Measurements from ENCODE around the gene SPOP.
"Not testable (repeated sequence)": the region's sequence is repeated elsewhere in the genome, so short reads cannot be mapped to it uniquely, and the experiment has no call there.

SPOP gene

DNA sequence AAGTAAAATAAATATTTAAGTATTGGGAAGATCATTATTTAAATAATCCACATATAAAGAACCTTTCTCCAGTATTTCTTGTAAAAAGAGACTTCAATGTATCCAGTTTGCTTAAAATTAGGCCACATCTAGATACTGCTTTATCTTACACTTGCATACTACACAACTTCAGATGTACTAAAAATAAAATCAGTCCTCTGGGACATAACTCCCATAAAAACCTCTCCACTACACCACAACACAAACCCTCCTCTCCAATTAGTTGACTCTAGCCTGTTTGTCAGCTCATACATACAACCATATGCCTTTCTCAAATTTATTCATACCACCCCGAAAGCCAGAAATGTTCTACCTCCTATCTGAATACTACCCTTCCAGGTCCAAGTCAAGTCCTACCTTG is 21.6 kb downstream of the SPOP start:
- Mint-ChIP-seq H3K27me3 (ENCODE audit: low read depth) (no peaks in the 10 kb centered on the region), H3K9me3 (no peaks in the 10 kb centered on the region), H3K4me1 (ENCODE audit: low read depth) (peaks cover 10% of the 10 kb centered on the region), H3K36me3 (ENCODE audit: low read depth) (peaks cover 8% of the 10 kb centered on the region), H3K27ac (no peak overlapping the region), H3K4me3 (no peak overlapping the region)
- no peak for DNase-seq (ENCODE audit: low spot score)

DNA sequence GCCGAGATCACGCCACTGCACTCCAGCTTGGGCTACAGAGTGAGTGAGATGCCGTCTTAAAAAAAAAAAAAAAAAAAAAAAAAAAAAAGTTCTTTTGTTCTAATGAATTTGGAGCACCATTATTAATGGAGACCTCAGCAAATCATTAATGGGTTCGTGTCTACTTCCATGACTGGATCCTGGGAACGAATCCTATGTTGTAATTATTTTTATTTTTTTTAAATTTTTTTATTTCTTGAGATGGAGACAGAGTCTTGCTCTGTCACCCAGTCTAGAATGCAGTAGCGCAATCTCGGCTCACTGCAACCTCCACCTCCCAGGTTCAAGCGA is 30.7 kb downstream of the SPOP start:
- H3K36me3 Mint-ChIP-seq (ENCODE audit: low read depth), result peaks cover 4% of the 10 kb centered on the region
- no peak for DNase-seq (ENCODE audit: low spot score)
- no peak overlapping the region for H3K4me3 Mint-ChIP-seq
- no peaks in the 10 kb centered on the region for H3K27me3 Mint-ChIP-seq (ENCODE audit: low read depth)
- no peak overlapping the region for H3K27ac Mint-ChIP-seq
- H3K9me3 Mint-ChIP-seq, result no peaks in the 10 kb centered on the region
- peaks cover 24% of the 10 kb centered on the region for H3K4me1 Mint-ChIP-seq (ENCODE audit: low read depth)

GRCh38 chr17:49646391-49647255 is 31.3 kb downstream of the SPOP start:
- H3K4me1 Mint-ChIP-seq (ENCODE audit: low read depth), result peaks cover 24% of the 10 kb centered on the region
- peak overlapping the region; percentile 40 for H3K4me3 Mint-ChIP-seq
- no peaks in the 10 kb centered on the region for H3K27me3 Mint-ChIP-seq (ENCODE audit: low read depth)
- DNase-seq (ENCODE audit: low spot score), result peak; percentile 58
- no peaks in the 10 kb centered on the region for H3K9me3 Mint-ChIP-seq
- peaks cover 4% of the 10 kb centered on the region for H3K36me3 Mint-ChIP-seq (ENCODE audit: low read depth)
- peak overlapping the region; percentile 45 for H3K27ac Mint-ChIP-seq

- peaks cover 20% of the 10 kb centered on the region for H3K4me1 Mint-ChIP-seq (ENCODE audit: low read depth)
- not testable (repeated sequence) for H3K36me3 Mint-ChIP-seq (ENCODE audit: low read depth); DNase-seq (ENCODE audit: low spot score); H3K9me3 Mint-ChIP-seq; H3K4me3 Mint-ChIP-seq; H3K27me3 Mint-ChIP-seq (ENCODE audit: low read depth); H3K27ac Mint-ChIP-seq
Observed at GRCh38 chr17:49646056-49646390, 31.9 kb downstream of the SPOP start.

- H3K4me3 Mint-ChIP-seq, result no peak overlapping the region
- no peaks in the 10 kb centered on the region for H3K9me3 Mint-ChIP-seq
- H3K36me3 Mint-ChIP-seq (ENCODE audit: low read depth), result peaks cover 4% of the 10 kb centered on the region
- DNase-seq (ENCODE audit: low spot score), result no peak
- H3K4me1 Mint-ChIP-seq (ENCODE audit: low read depth), result peaks cover 17% of the 10 kb centered on the region
- H3K27me3 Mint-ChIP-seq (ENCODE audit: low read depth), result no peaks in the 10 kb centered on the region
- peak overlapping the region; percentile 6 for H3K27ac Mint-ChIP-seq
Observed at GRCh38 chr17:49645654-49646053, 32.2 kb downstream of the SPOP start.

GRCh38 chr17:49640556-49640955 is 37.3 kb downstream of the SPOP start:
- no peaks in the 10 kb centered on the region for H3K9me3 Mint-ChIP-seq
- peaks cover 3% of the 10 kb centered on the region for H3K4me1 Mint-ChIP-seq (ENCODE audit: low read depth)
- H3K27me3 Mint-ChIP-seq (ENCODE audit: low read depth), result no peaks in the 10 kb centered on the region
- no peak overlapping the region for H3K27ac Mint-ChIP-seq
- H3K36me3 Mint-ChIP-seq (ENCODE audit: low read depth), result peaks cover 16% of the 10 kb centered on the region
- no peak for DNase-seq (ENCODE audit: low spot score)
- H3K4me3 Mint-ChIP-seq, result no peak overlapping the region

DNA sequence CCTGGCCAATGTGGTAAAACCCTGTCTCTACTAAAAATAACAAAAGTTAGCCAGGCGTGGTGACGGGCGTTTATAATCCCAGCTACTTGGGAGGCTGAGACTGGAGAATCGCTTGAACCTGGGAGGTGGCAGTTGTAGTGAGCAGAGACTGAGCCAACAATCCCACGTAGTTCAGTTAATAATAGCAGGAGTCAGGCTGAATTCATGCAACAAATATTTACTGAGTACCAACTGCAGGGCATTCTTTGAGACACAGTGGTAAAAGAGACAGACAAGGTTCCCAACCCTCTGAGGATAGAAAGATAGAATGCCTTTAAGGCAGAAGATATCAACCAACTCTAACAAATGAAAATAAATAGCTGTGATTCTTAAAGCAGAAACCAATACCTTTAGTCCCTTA is 39.1 kb downstream of the SPOP start:
- Mint-ChIP-seq H3K4me3 (no peak overlapping the region), H3K4me1 (ENCODE audit: low read depth) (peaks cover 3% of the 10 kb centered on the region), H3K9me3 (no peaks in the 10 kb centered on the region), H3K27me3 (ENCODE audit: low read depth) (no peaks in the 10 kb centered on the region), H3K27ac (no peak overlapping the region), H3K36me3 (ENCODE audit: low read depth) (peaks cover 20% of the 10 kb centered on the region)
- DNase-seq (ENCODE audit: low spot score), result no peak

DNA sequence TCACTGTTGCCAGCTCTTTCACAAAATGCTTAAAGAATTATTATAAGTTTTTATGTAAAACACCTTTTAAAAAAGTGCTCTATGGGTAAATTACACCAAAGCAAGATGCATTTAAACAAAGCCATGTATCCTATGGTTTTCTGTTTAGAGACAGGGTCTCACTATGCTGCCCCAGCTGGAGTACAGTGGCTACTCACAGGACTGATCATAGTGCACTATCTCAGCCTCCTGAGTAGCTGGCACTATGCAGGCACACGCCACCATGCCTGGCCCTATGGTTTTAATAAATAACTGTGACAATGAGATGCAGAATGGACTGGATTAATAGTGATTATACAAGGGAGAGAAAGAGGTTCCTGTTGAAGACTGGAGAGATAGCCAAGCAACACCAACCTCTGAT is 40.2 kb downstream of the SPOP start:
- Mint-ChIP-seq H3K36me3 (ENCODE audit: low read depth) (peaks cover 20% of the 10 kb centered on the region), H3K4me1 (ENCODE audit: low read depth) (peaks cover 2% of the 10 kb centered on the region), H3K9me3 (no peaks in the 10 kb centered on the region), H3K27me3 (ENCODE audit: low read depth) (no peaks in the 10 kb centered on the region), H3K27ac (no peak overlapping the region), H3K4me3 (no peak overlapping the region)
- DNase-seq (ENCODE audit: low spot score), result no peak

- no peak for DNase-seq (ENCODE audit: low spot score)
- H3K27ac Mint-ChIP-seq, result no peak overlapping the region
- H3K4me3 Mint-ChIP-seq, result no peak overlapping the region
- peaks cover 20% of the 10 kb centered on the region for H3K36me3 Mint-ChIP-seq (ENCODE audit: low read depth)
- H3K4me1 Mint-ChIP-seq (ENCODE audit: low read depth), result no peaks in the 10 kb centered on the region
- no peaks in the 10 kb centered on the region for H3K9me3 Mint-ChIP-seq
- H3K27me3 Mint-ChIP-seq (ENCODE audit: low read depth), result no peaks in the 10 kb centered on the region
Observed at GRCh38 chr17:49637050-49637449, 40.8 kb downstream of the SPOP start.

DNA sequence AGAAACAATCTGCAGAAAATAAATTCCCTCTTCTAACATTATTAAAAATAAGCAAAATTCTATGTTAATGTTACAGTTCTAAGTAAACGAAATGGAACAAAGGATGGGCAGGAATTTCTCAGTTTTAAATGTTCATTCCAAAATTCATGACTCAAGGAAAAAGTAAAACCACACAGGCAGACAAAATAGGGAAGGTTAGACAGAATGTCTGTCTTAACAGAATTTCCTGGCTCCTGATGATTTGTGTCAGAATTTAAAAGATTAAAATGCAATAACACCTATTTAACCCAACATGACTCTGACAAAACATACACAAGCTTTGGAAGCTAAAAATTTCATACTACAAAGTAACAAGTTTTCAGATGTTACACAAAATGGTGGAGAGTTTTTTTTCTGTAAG is 42.8 kb downstream of the SPOP start:
- DNase-seq (ENCODE audit: low spot score), result no peak
- Mint-ChIP-seq H3K27me3 (ENCODE audit: low read depth) (no peaks in the 10 kb centered on the region), H3K4me1 (ENCODE audit: low read depth) (peaks cover 3% of the 10 kb centered on the region), H3K36me3 (ENCODE audit: low read depth) (peaks cover 14% of the 10 kb centered on the region), H3K27ac (no peak overlapping the region), H3K4me3 (no peak overlapping the region), H3K9me3 (no peaks in the 10 kb centered on the region)

DNA sequence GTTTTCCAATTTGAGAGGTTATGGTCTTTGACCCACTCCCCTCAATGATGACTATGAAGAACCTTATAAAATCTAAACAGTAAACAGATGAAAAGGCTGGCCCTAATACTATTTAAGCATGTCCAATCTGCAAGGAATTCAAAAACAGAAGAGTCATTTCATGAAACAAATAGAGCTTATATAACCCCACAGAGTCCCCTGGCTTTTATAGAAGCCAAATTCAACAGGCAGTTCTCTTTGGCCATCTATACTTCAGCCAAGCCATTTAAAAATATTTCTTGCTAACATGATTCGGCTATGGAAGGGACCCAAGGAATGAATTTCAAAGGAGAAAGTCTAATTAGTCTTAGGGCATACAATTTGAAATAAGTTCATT is 43.4 kb downstream of the SPOP start:
- no peak overlapping the region for H3K4me3 Mint-ChIP-seq
- H3K4me1 Mint-ChIP-seq (ENCODE audit: low read depth), result peaks cover 4% of the 10 kb centered on the region

DNA sequence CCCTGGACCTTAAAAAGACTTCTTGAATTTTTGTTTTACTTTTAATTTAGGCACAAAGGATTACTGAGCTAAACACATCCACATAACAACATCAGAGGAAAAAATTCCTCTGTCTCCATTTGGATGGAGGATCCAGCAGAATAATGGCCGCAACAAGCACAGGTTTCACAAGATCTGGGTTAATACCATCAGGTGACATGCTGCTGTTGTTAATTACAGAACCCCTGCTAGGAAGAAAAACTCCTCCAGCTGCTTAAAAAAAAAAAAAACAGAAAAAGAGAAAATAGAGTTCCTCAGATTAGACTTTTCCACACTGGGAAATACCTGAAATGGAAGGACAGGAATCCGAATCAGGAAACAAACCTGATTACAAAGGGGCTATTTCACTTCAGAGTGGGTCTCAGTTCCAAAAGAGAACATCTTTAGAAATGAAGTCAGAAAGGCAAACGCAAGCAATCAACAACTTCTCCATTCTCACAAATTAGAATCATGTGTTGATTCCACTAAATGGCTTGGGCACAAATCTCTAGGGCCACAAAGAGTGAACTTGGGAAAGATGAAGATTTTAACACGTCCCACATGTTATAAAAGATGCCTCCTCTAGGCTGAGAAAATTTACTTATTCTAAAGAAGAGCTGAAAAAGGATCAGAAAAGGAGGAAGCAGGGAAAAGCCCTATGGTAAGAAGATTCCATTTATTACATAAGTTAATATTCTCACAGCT is 44.0 kb downstream of the SPOP start:
- Mint-ChIP-seq H3K27ac (no peak overlapping the region), H3K9me3 (no peaks in the 10 kb centered on the region), H3K4me1 (ENCODE audit: low read depth) (peaks cover 4% of the 10 kb centered on the region), H3K27me3 (ENCODE audit: low read depth) (no peaks in the 10 kb centered on the region), H3K4me3 (no peak overlapping the region), H3K36me3 (ENCODE audit: low read depth) (peaks cover 14% of the 10 kb centered on the region)
- no peak for DNase-seq (ENCODE audit: low spot score)

More for the DNA sequence above, 43.4 kb downstream of the SPOP start:
- no peak for DNase-seq (ENCODE audit: low spot score)
- Mint-ChIP-seq H3K27me3 (ENCODE audit: low read depth) (no peaks in the 10 kb centered on the region), H3K36me3 (ENCODE audit: low read depth) (peaks cover 14% of the 10 kb centered on the region), H3K9me3 (no peaks in the 10 kb centered on the region), H3K27ac (no peak overlapping the region)

DNA sequence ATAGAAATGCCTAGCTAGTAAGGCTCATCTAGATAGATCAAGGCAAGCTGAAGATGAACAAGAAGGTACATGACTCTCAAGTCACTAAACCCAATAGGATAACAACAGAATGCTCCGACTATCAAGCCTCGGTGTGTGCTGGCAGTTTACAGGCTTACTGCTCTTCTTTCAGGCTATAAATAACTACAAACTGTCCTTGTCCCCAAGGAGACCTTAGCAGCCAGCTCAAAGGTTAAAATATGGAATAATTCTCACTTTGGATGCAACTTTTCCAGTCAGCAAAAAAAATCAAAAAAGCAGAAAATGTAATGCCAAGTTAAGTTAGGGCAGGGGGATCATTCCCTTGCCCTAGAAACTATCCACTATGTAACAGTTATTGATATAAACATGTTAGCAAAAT is 44.6 kb downstream of the SPOP start:
- H3K4me1 Mint-ChIP-seq (ENCODE audit: low read depth), result peaks cover 4% of the 10 kb centered on the region
- H3K9me3 Mint-ChIP-seq, result no peaks in the 10 kb centered on the region
- peaks cover 9% of the 10 kb centered on the region for H3K36me3 Mint-ChIP-seq (ENCODE audit: low read depth)
- H3K4me3 Mint-ChIP-seq, result no peak overlapping the region
- no peaks in the 10 kb centered on the region for H3K27me3 Mint-ChIP-seq (ENCODE audit: low read depth)
- no peak for DNase-seq (ENCODE audit: low spot score)
- H3K27ac Mint-ChIP-seq, result no peak overlapping the region

DNA sequence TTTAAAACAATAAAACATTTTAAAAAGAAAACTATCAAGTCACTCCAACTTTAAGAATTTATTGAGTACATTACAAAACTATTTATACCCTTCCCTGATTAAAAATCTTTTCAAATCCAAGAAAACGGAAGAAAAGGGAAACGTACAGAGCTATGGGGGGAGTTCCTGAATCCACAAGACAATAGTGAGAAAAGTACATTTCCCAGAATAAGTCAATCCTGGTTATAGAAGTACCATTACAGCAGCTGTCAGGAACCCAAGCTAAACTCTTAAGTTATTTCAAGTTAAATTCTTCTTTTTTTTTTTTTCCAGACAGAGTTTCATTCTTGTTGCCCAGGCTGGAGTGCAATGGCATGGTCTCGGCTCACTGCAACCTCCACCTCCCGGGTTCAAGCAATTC is 45.7 kb downstream of the SPOP start:
- H3K27me3 Mint-ChIP-seq (ENCODE audit: low read depth), result no peaks in the 10 kb centered on the region
- H3K27ac Mint-ChIP-seq, result no peak overlapping the region
- no peaks in the 10 kb centered on the region for H3K9me3 Mint-ChIP-seq
- no peak for DNase-seq (ENCODE audit: low spot score)
- H3K4me1 Mint-ChIP-seq (ENCODE audit: low read depth), result peaks cover 4% of the 10 kb centered on the region
- H3K36me3 Mint-ChIP-seq (ENCODE audit: low read depth), result peaks cover 5% of the 10 kb centered on the region
- no peak overlapping the region for H3K4me3 Mint-ChIP-seq

GRCh38 chr17:49631496-49631895 is 46.4 kb downstream of the SPOP start:
- Mint-ChIP-seq H3K27me3 (ENCODE audit: low read depth) (no peaks in the 10 kb centered on the region), H3K36me3 (ENCODE audit: low read depth) (peaks cover 6% of the 10 kb centered on the region), H3K4me3 (no peak overlapping the region), H3K9me3 (no peaks in the 10 kb centered on the region), H3K4me1 (ENCODE audit: low read depth) (peaks cover 4% of the 10 kb centered on the region), H3K27ac (no peak overlapping the region)
- DNase-seq (ENCODE audit: low spot score), result no peak

Measured in T-helper 2 cell treated with Interferon-gamma antibody and Interleukin-4, amounts not matched to agents 5 μg/mL and 100 μg/mL, for 36 hours (primary cell).